CD4-positive, CD25-positive, alpha-beta regulatory T cell (primary cell): ENCODE measurements around the gene DCTN2. TPM values are rescaled to one million over a fixed set of nuclear protein-coding genes. Genes with fewer than 3 reads are reported as not detected.

ENCODE experiments used
- ATAC-seq, 2 donors: fragments of 150-1000 bp; cut with Tn5 transposase; one replicate each; pipeline ENCODE4 v1.10.0; 2021; ENCODE audit warnings: low read depth in 2 of 2, moderate number of reproducible peaks in 2 of 2, moderate library complexity in 1 of 2
- DNase-seq, 3 donors: peaks; one replicate each; pipeline versions ENCODE4 v3.0.0 to v3.0.0-alpha.2; 2012 to 2022; ENCODE audit warnings: mixed read lengths in 1 of 3
- H3K27ac ChIP-seq: one replicate; pipeline ENCODE4 v1.7.0; 2013; ENCODE audit warnings: mild to moderate bottlenecking, low read length; ENCODE audit not compliant: insufficient read depth, poor library complexity, severe bottlenecking
- H3K27me3 ChIP-seq: one replicate; pipeline ENCODE4 v1.7.0; 2013; ENCODE audit warnings: low read length; ENCODE audit not compliant: control insufficient read depth, insufficient read depth
- H3K36me3 ChIP-seq: one replicate; pipeline ENCODE4 v1.7.0; 2013; ENCODE audit warnings: mild to moderate bottlenecking, low read length, moderate library complexity; ENCODE audit not compliant: control insufficient read depth, insufficient read depth
- H3K4me1 ChIP-seq: 2 replicates; pipeline ENCODE4 v1.7.0; 2013; ENCODE audit warnings: mild to moderate bottlenecking, low read length; ENCODE audit not compliant: insufficient read depth, control insufficient read depth, poor library complexity, severe bottlenecking
- H3K4me3 ChIP-seq: one replicate; pipeline ENCODE4 v1.7.0; 2013; ENCODE audit warnings: low read depth, mild to moderate bottlenecking, low read length, moderate library complexity
- H3K9me3 ChIP-seq, 2 experiments: 1 replicate in 1 of 2; 2 replicates in 1 of 2; pipeline ENCODE4 v1.7.0; 2013; ENCODE audit warnings: low read length in 2 of 2, mild to moderate bottlenecking in 1 of 2, moderate library complexity in 1 of 2; ENCODE audit not compliant: control insufficient read depth in 2 of 2
- H3K27ac Mint-ChIP-seq, 3 donors: one replicate each; pipeline ENCODE4 v1.8.0; 2020 to 2022; ENCODE audit warnings: mild to moderate bottlenecking in 3 of 3, mixed read lengths in 3 of 3, moderate library complexity in 2 of 3
- H3K27me3 Mint-ChIP-seq: one replicate; pipeline ENCODE4 v1.8.0; 2022; ENCODE audit warnings: mild to moderate bottlenecking, mixed read lengths
- H3K36me3 Mint-ChIP-seq: one replicate; pipeline ENCODE4 v1.8.0; 2020; ENCODE audit warnings: mixed read lengths
- H3K4me1 Mint-ChIP-seq, 4 donors: one replicate each; pipeline ENCODE4 v1.8.0; 2020 to 2022; ENCODE audit warnings: mixed read lengths in 4 of 4, mild to moderate bottlenecking in 1 of 4
- H3K4me3 Mint-ChIP-seq, 4 donors: one replicate each; pipeline ENCODE4 v1.8.0; 2020 to 2022; ENCODE audit warnings: mild to moderate bottlenecking in 4 of 4, mixed read lengths in 4 of 4, moderate library complexity in 3 of 4
- H3K9me3 Mint-ChIP-seq, 7 donors: one replicate each; pipeline ENCODE4 v1.8.0; 2020 to 2022; ENCODE audit warnings: mixed read lengths in 7 of 7, mild to moderate bottlenecking in 3 of 7, moderate library complexity in 2 of 7
- polyA plus RNA-seq, 4 donors: library from polyadenylated mRNA; unstranded; fragments of 300-500 nt; fragmentation: Illumina TruSeq; gene quantifications; one replicate each; pipeline ENCODE4 v1.2.3, GENCODE V29; 2021
- total RNA-seq: library from RNA; stranded (reverse); gene quantifications from one replicate; pipeline ENCODE4 v1.2.3, GENCODE V29; 2022

Gene DCTN2
- total and polyA plus RNA-seq, 5 donors from 2014 or later, result 74.9 to 91.6 (median 78.9) TPM

DNA sequence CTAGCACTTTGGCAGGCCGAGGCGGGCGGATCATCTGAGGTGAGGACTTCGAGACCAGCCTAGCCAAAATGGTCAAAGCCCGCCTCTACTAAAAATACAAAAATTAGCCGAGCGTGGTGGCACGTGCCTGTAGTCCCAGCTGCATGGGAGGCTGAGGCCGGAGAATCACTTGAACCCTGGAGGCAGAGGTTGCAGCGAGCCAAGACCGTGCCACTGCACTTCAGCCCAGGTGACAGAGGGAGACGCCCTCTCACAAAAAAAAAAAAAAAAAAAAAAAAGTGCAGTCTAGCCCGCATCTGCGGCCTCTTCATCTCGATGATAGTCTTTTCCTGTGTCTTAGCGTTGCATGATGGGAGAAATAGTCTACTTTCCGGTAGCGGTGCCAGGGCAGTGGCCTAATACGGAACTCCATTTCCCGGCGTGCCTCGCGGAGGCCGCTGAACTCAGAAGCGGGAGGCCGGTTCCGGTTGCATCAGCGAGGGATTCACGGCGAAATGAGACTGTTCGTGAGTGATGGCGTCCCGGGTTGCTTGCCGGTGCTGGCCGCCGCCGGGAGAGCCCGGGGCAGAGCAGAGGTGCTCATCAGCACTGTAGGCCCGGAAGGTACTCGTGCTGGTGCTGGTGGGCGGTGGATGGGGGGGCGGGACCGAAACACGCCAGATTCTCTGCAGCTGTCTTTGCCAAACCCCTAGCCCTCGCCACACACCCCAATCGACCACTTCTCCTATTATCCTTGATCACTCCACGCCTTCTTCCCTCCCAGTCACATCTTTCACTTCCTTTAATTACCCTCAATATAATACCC is 59.2 kb downstream of the DCTN2 start, which contains the start of gene MARS1:
TSS of gene MARS1 (plus strand) at position 472 of the 805 bp plus-strand sequence. CDS start at position 495, 23 bp downstream.
- H3K4me3 ChIP-seq, result peak within 1 kb of the TSS; percentile 89
- Mint-ChIP-seq H3K4me3 (peak within 1 kb of the TSS; percentile 90 to 98 (median 96)), H3K4me1 (peaks cover 11 to 39% (median 25%) of the 10 kb centered on the region in 4 donors), H3K9me3 (no peaks in the 10 kb centered on the region), H3K27ac (peak within 1 kb of the TSS; percentile 94 to 99 (median 95)), H3K36me3 (peaks cover 26% of the 10 kb centered on the region), H3K27me3 (peaks cover 4% of the 10 kb centered on the region)
- H3K4me1 ChIP-seq, result peaks cover 20% of the 10 kb centered on the region
- no peaks in the 10 kb centered on the region for H3K27me3 ChIP-seq
- H3K36me3 ChIP-seq, result peaks cover 31% of the 10 kb centered on the region
- H3K9me3 ChIP-seq, result no peaks in the 10 kb centered on the region
- peak; percentile 89 to 98 (median 94) for DNase-seq
- peak within 1 kb of the TSS; percentile 80 for H3K27ac ChIP-seq
- ATAC-seq, result peak; percentile 99

DNA sequence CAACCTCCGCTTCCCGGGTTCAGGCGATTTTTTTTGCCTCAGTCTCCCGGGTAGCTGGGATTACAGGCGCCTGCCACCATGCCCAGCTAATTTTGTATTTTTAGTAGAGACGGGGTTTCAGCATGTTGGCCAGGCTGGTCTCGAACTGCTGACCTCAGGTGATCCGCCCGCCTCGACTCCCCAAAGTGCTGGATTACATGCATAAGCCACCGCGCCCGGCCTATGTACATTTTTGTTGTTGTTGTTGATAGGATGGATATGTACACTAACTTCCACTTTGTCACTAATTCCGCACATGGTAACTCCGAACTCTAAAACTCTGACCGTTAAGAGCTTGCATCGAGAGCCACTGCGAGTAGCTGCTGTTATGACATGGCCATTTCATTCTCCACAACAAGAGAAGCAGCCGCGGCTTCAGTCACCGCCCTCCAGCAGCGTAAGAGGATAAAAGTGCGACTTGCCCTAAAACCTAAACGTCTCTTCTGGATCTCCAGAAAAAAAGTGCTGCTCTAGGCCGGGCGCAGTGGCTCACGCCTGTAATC is 59.9 kb downstream of the DCTN2 start:
- H3K4me3 Mint-ChIP-seq, result peak overlapping the region in 2 of 4 donors; percentile 97 to 98
- peak overlapping the region; percentile 21 for H3K27ac ChIP-seq
- H3K27me3 ChIP-seq, result no peaks in the 10 kb centered on the region
- peaks cover 20% of the 10 kb centered on the region for H3K4me1 ChIP-seq
- peaks cover 27% of the 10 kb centered on the region for H3K36me3 ChIP-seq
- H3K27ac Mint-ChIP-seq, result peak overlapping the region in 2 of 3 donors; percentile 94 to 95
- no peaks in the 10 kb centered on the region for H3K9me3 Mint-ChIP-seq
- no peaks in the 10 kb centered on the region for H3K9me3 ChIP-seq
- peaks cover 24% of the 10 kb centered on the region for H3K36me3 Mint-ChIP-seq
- no peak for ATAC-seq
- no peak overlapping the region for H3K4me3 ChIP-seq
- peaks cover 4% of the 10 kb centered on the region for H3K27me3 Mint-ChIP-seq
- peaks cover 11 to 39% (median 24%) of the 10 kb centered on the region in 4 donors for H3K4me1 Mint-ChIP-seq
- DNase-seq, result no peak

DNA sequence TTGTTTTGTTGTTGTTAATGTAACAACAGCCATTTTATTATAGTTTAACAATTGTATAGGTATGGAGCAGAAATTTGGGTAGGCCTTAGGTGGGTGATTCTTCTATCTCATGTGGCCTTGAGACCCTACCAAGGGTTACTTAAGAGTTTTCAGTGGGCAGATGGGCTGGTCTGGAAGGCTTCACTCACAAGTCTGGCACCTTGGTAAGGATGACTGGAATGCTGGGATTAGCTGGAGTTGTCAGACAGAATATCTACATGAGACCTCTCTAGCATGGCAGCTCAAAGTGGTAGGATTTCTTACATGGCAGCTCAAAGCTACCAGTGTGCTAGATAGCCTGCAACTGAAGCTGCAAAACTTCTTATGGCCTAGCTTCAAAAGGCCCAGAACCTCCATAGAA is 61.3 kb downstream of the DCTN2 start:
- H3K4me1 ChIP-seq, result peaks cover 33% of the 10 kb centered on the region
- Mint-ChIP-seq H3K27me3 (peaks cover 4% of the 10 kb centered on the region), H3K9me3 (no peaks in the 10 kb centered on the region), H3K4me3 (peak overlapping the region in 1 of 4 donors; percentile 62), H3K27ac (no peak overlapping the region), H3K36me3 (peaks cover 20% of the 10 kb centered on the region), H3K4me1 (peaks cover 9 to 47% (median 29%) of the 10 kb centered on the region in 4 donors)
- no peaks in the 10 kb centered on the region for H3K9me3 ChIP-seq
- DNase-seq (no peak), ATAC-seq (no peak)
- H3K4me3 ChIP-seq, result no peak overlapping the region
- H3K27me3 ChIP-seq, result no peaks in the 10 kb centered on the region
- H3K36me3 ChIP-seq, result peaks cover 16% of the 10 kb centered on the region
- no peak overlapping the region for H3K27ac ChIP-seq

DNA sequence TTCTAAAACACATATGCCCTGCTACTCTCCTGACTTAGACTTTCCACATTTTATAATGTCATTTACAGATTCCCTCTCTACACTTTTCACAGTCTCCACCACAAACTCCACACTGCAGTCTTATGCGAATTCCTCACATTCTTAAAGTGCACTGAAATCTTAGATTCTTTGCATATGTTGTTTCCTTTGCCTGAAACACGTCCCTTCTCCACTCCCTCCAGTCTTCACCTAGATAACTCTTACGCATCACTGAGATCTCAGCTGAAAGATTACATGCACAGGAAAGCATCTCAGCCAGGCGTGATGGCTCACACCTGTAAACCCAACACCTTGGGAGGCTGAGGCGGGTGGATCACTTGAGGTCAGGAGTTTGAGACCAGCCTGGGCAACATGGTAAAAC is 63.5 kb downstream of the DCTN2 start:
- H3K36me3 ChIP-seq, result no peaks in the 10 kb centered on the region
- Mint-ChIP-seq H3K27me3 (peaks cover 4% of the 10 kb centered on the region), H3K4me1 (peaks cover 18 to 56% (median 41%) of the 10 kb centered on the region in 4 donors), H3K4me3 (peak overlapping the region in 2 of 4 donors; percentile 8 to 66), H3K27ac (peak overlapping the region; percentile 3 to 90 (median 80)), H3K9me3 (no peaks in the 10 kb centered on the region), H3K36me3 (peaks cover 15% of the 10 kb centered on the region)
- H3K9me3 ChIP-seq, result no peaks in the 10 kb centered on the region
- H3K27me3 ChIP-seq, result no peaks in the 10 kb centered on the region
- H3K27ac ChIP-seq, result no peak overlapping the region
- ATAC-seq (no peak), DNase-seq (no peak)
- H3K4me1 ChIP-seq, result peaks cover 46% of the 10 kb centered on the region
- no peak overlapping the region for H3K4me3 ChIP-seq

DNA sequence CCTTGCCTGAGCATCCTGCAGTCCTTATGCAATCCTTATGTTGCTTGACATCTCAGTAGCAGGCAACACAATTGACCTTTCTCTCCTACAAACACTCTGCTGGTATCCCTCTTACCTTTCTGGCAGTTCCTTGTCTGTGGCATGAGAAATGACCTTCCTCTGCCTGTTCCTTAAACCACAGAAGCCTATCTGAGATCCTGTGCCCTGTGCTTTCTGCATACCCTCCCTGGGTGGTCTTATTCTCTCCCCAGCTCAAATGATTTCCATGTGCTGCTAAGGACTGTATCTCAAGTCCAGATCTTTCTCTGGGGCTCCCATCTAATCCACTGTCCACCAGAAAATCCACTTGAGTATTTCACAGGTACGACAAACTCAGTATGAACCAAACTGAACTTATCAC is 65.3 kb downstream of the DCTN2 start:
- no peak overlapping the region for H3K4me3 ChIP-seq
- H3K9me3 Mint-ChIP-seq, result no peaks in the 10 kb centered on the region
- no peaks in the 10 kb centered on the region for H3K27me3 ChIP-seq
- ATAC-seq, result no peak
- H3K27ac Mint-ChIP-seq, result peak overlapping the region; percentile 99
- H3K4me3 Mint-ChIP-seq, result peak overlapping the region in 3 of 4 donors; percentile 77 to 100 (median 81)
- no peaks in the 10 kb centered on the region for H3K27me3 Mint-ChIP-seq
- H3K4me1 ChIP-seq, result peaks cover 53% of the 10 kb centered on the region
- peaks cover 23% of the 10 kb centered on the region for H3K36me3 Mint-ChIP-seq
- H3K27ac ChIP-seq, result peak overlapping the region; percentile 97
- H3K4me1 Mint-ChIP-seq, result peaks cover 17 to 58% (median 44%) of the 10 kb centered on the region in 4 donors
- DNase-seq, result no peak
- no peaks in the 10 kb centered on the region for H3K36me3 ChIP-seq
- H3K9me3 ChIP-seq, result no peaks in the 10 kb centered on the region

Other genes with a start within 250 kb of the DCTN2 start
- gene R3HDM2, start 116.1 kb downstream of the DCTN2 start, total RNA-seq, result 115 TPM
- 1 to 10 TPM; 6.0 to 8.6 (median 8.0) TPM for gene R3HDM2, start 116.1 kb downstream of the DCTN2 start, polyA plus RNA-seq
- not detected for gene INHBC, start 112.4 kb downstream of the DCTN2 start, total RNA-seq
- gene INHBC, start 112.4 kb downstream of the DCTN2 start, polyA plus RNA-seq, result under 1 TPM in 1 of 4 donors, not detected in 3; 0.21 TPM
- not detected for gene INHBE, start 91.9 kb downstream of the DCTN2 start, total RNA-seq
- gene INHBE, start 91.9 kb downstream of the DCTN2 start, polyA plus RNA-seq, result under 1 TPM in 1 of 4 donors, not detected in 3; 0.06 TPM
- gene GLI1, start 87.4 kb downstream of the DCTN2 start, total RNA-seq, result 0.47 TPM
- gene GLI1, start 87.4 kb downstream of the DCTN2 start, polyA plus RNA-seq, result under 1 TPM in 3 of 4 donors, not detected in 1; 0.07 to 0.23 (median 0.13) TPM
- gene ARHGAP9, start 67.3 kb downstream of the DCTN2 start, total RNA-seq, result 403 TPM
- 100 to 1,000 TPM; 173 to 192 (median 182) TPM for gene ARHGAP9, start 67.3 kb downstream of the DCTN2 start, polyA plus RNA-seq
- gene MARS1, start 59.1 kb downstream of the DCTN2 start, total RNA-seq, result 219 TPM
- 10 to 100 TPM; 71.9 to 89.4 (median 80.1) TPM for gene MARS1, start 59.1 kb downstream of the DCTN2 start, polyA plus RNA-seq
- 159 TPM for gene DDIT3, start 26.7 kb downstream of the DCTN2 start, total RNA-seq
- gene DDIT3, start 26.7 kb downstream of the DCTN2 start, polyA plus RNA-seq, result 10 to 100 TPM; 17.8 to 25.3 (median 20.9) TPM
- 104 TPM for gene MBD6, start 24.4 kb downstream of the DCTN2 start, total RNA-seq
- gene MBD6, start 24.4 kb downstream of the DCTN2 start, polyA plus RNA-seq, result 1 to 10 TPM; 1.8 to 3.0 (median 2.3) TPM
- 0.72 TPM for gene KIF5A, start 2.9 kb upstream of the DCTN2 start, total RNA-seq
- gene KIF5A, start 2.9 kb upstream of the DCTN2 start, polyA plus RNA-seq, result under 1 TPM in 2 of 4 donors, not detected in 2; 0.05 to 0.06 TPM
- 35.8 TPM for gene PIP4K2C, start 44.0 kb upstream of the DCTN2 start, total RNA-seq
- 10 to 100 TPM; 24.6 to 38.6 (median 30.2) TPM for gene PIP4K2C, start 44.0 kb upstream of the DCTN2 start, polyA plus RNA-seq
- 31.2 TPM for gene DTX3, start 57.6 kb upstream of the DCTN2 start, total RNA-seq
- gene DTX3, start 57.6 kb upstream of the DCTN2 start, polyA plus RNA-seq, result 1 to 10 TPM; 3.4 to 7.4 (median 5.1) TPM
- gene ARHGEF25, start 64.2 kb upstream of the DCTN2 start, total RNA-seq, result 0.64 TPM
- not detected for gene ARHGEF25, start 64.2 kb upstream of the DCTN2 start, polyA plus RNA-seq
- gene B4GALNT1, start 86.0 kb upstream of the DCTN2 start, total RNA-seq, result not detected
- gene B4GALNT1, start 86.0 kb upstream of the DCTN2 start, polyA plus RNA-seq, result not detected
- 151 TPM for gene OS9, start 146.9 kb upstream of the DCTN2 start, total RNA-seq
- gene OS9, start 146.9 kb upstream of the DCTN2 start, polyA plus RNA-seq, result 10 to 100 TPM; 59.2 to 72.4 (median 63.1) TPM
- gene AGAP2, start 191.6 kb upstream of the DCTN2 start, total RNA-seq, result 60.3 TPM
- 1 to 10 TPM; 4.4 to 7.7 (median 5.6) TPM for gene AGAP2, start 191.6 kb upstream of the DCTN2 start, polyA plus RNA-seq
- gene TSPAN31, start 197.8 kb upstream of the DCTN2 start, total RNA-seq, result 8.7 TPM
- gene TSPAN31, start 197.8 kb upstream of the DCTN2 start, polyA plus RNA-seq, result 10 to 100 TPM; 38.4 to 48.9 (median 39.6) TPM
- gene CDK4, start 205.1 kb upstream of the DCTN2 start, total RNA-seq, result 17.5 TPM
- gene CDK4, start 205.1 kb upstream of the DCTN2 start, polyA plus RNA-seq, result 10 to 100 TPM; 62.2 to 90.3 (median 69.7) TPM
- gene MARCHF9, start 207.9 kb upstream of the DCTN2 start, total RNA-seq, result 35.4 TPM
- 1 to 10 TPM; 2.2 to 4.5 (median 3.8) TPM for gene MARCHF9, start 207.9 kb upstream of the DCTN2 start, polyA plus RNA-seq
- gene CYP27B1, start 219.9 kb upstream of the DCTN2 start, total RNA-seq, result not detected
- gene CYP27B1, start 219.9 kb upstream of the DCTN2 start, polyA plus RNA-seq, result under 1 TPM in 2 of 4 donors, not detected in 2; 0.14 to 0.26 TPM
- gene METTL1, start 224.9 kb upstream of the DCTN2 start, total RNA-seq, result 8.7 TPM
- gene METTL1, start 224.9 kb upstream of the DCTN2 start, polyA plus RNA-seq, result 10 to 100 TPM in 1 of 4 donors, 1 to 10 TPM in 3; 3.5 to 10.8 (median 5.9) TPM
- 3.7 TPM for gene EEF1AKMT3, start 225.4 kb upstream of the DCTN2 start, total RNA-seq
- 1 to 10 TPM; 1.8 to 7.6 (median 2.5) TPM for gene EEF1AKMT3, start 225.4 kb upstream of the DCTN2 start, polyA plus RNA-seq
- 22.8 TPM for gene TSFM, start 235.6 kb upstream of the DCTN2 start, total RNA-seq
- 10 to 100 TPM; 33.4 to 50.4 (median 40.6) TPM for gene TSFM, start 235.6 kb upstream of the DCTN2 start, polyA plus RNA-seq